ENCODE measurements around the gene EMILIN1.
A peak's percentile ranks its signal among the peaks of the same experiment; 100 is the strongest.

Gene EMILIN1

GRCh38 chr2:27032495-27033252 lies 45.7 kb upstream of the EMILIN1 start, which contains the start of gene TMEM214:
TSS of gene TMEM214 (plus strand) at chr2:27032965. CDS start at chr2:27033016, 51 bp downstream.
- TF ChIP-seq OSR1 (CRISPR knock-in tag; IDR thresholded peaks at IDR 0.05) (no peak), ESRRG (CRISPR knock-in tag; IDR thresholded peaks at IDR 0.05) (no peak), GLIS3 (CRISPR knock-in tag; IDR thresholded peaks at IDR 0.05) (no peak), CSDC2 (CRISPR knock-in tag; IDR thresholded peaks at IDR 0.05) (no peak), PATZ1 (CRISPR knock-in tag; IDR thresholded peaks at IDR 0.05; ENCODE audit: borderline replicate concordance) (no peak), ZC3H10 (CRISPR knock-in tag; IDR thresholded peaks at IDR 0.05) (no peak), TSHZ2 (CRISPR knock-in tag; IDR thresholded peaks at IDR 0.05) (peak; percentile 57; the same call in 1 of the 2 replicates)
- peak; percentile 99 for ATAC-seq

- peak; percentile 15 for ATAC-seq
- TF ChIP-seq ZFP30 (CRISPR knock-in tag; IDR thresholded peaks at IDR 0.05), result no peak
- no peak for TF ChIP-seq ZNF565 (CRISPR knock-in tag; conservative IDR thresholded peaks at IDR 0.05; ENCODE audit: low read depth)
- TF ChIP-seq ESRRG (CRISPR knock-in tag; IDR thresholded peaks at IDR 0.05), result no peak
- TF ChIP-seq ARNTL (CRISPR knock-in tag; IDR thresholded peaks at IDR 0.05; ENCODE audit: borderline replicate concordance, low read depth), result no peak
- TF ChIP-seq OSR1 (CRISPR knock-in tag; IDR thresholded peaks at IDR 0.05), result no peak
- no peak for TF ChIP-seq BACH2 (CRISPR knock-in tag; IDR thresholded peaks at IDR 0.05; ENCODE audit: borderline replicate concordance)
- no peak for TF ChIP-seq ZNF70 (CRISPR knock-in tag; IDR thresholded peaks at IDR 0.05)
- no peak for TF ChIP-seq TSHZ2 (CRISPR knock-in tag; IDR thresholded peaks at IDR 0.05)
- TF ChIP-seq ZFP3 (CRISPR knock-in tag; IDR thresholded peaks at IDR 0.05), result no peak
- TF ChIP-seq TOX (CRISPR knock-in tag; IDR thresholded peaks at IDR 0.05; ENCODE audit: borderline replicate concordance), result no peak
- TF ChIP-seq PATZ1 (CRISPR knock-in tag; IDR thresholded peaks at IDR 0.05; ENCODE audit: borderline replicate concordance), result no peak
Observed at GRCh38 chr2:27033253-27033852, 45.1 kb upstream of the EMILIN1 start.

GRCh38 chr2:27038012-27038411 lies 40.4 kb upstream of the EMILIN1 start:
- TF ChIP-seq SNAI2 (CRISPR knock-in tag; IDR thresholded peaks at IDR 0.05) (no peak), RARB (CRISPR knock-in tag; IDR thresholded peaks at IDR 0.05) (no peak), OSR1 (CRISPR knock-in tag; IDR thresholded peaks at IDR 0.05) (no peak), CREB5 (CRISPR knock-in tag; IDR thresholded peaks at IDR 0.05; ENCODE audit: low read depth) (no peak)
- no peak for ATAC-seq
